ENCODE measurements around the gene NCKAP1. TPM values are rescaled to one million over a fixed set of nuclear protein-coding genes. Genes with fewer than 3 reads are reported as not detected.

Gene NCKAP1
- total RNA-seq, 8 experiments from 2014 or later: 70.3 to 136 (median 86.6) TPM

- H3K27ac ChIP-seq: no peak overlapping the region
- ATAC-seq (replicated peaks in 6 of 8): no peak
- H3K4me3 ChIP-seq: no peak overlapping the region
- in situ Hi-C loops (cut with MboI; ENCODE audit: low pct_unique_long_range_greater_than_20kb in 2 of 9, low sequenced_read_pairs in 9 of 9, unreplicated experiment in 9 of 9): no loop called here
- WGBS, 10 experiments: 63 to 100% (median 86%) methylated on average over 1 to 5 of the region's 5 CpGs; no CpG with 5 or more reads in 1 of the 10 experiments
- peaks cover 2 to 6% of the 10 kb centered on the region in 2 donors for H3K4me1 ChIP-seq (replicated peaks in 1 of 2)
These were observed 117.6 kb downstream of the NCKAP1 start for GRCh38 chr2:182920631-182921056.

- in situ Hi-C loops (cut with MboI; ENCODE audit: low pct_unique_long_range_greater_than_20kb in 2 of 9, low sequenced_read_pairs in 9 of 9, unreplicated experiment in 9 of 9): no loop called here
These were observed 118.2 kb downstream of the NCKAP1 start for GRCh38 chr2:182920089-182920488.

GRCh38 chr2:182918961-182919652, 119.2 kb downstream of the NCKAP1 start:
- Histone ChIP-seq H3K4me1 (replicated peaks in 1 of 2) (peaks cover 6 to 10% of the 10 kb centered on the region in 2 donors), H3K27ac (no peak overlapping the region), H3K4me3 (no peak overlapping the region)
- in situ Hi-C loops (cut with MboI; ENCODE audit: low pct_unique_long_range_greater_than_20kb in 2 of 9, low sequenced_read_pairs in 9 of 9, unreplicated experiment in 9 of 9): no loop called here
- 33 to 100% (median 84%) methylated on average over 1 of the region's 1 CpG; no CpG with 5 or more reads in 2 of the 10 experiments for WGBS, 10 experiments
- ATAC-seq (replicated peaks in 6 of 8): no peak

More at GRCh38 chr2:182920089-182920488, 118.2 kb downstream of the NCKAP1 start:
- Histone ChIP-seq H3K4me3 (no peak overlapping the region), H3K4me1 (replicated peaks in 1 of 2) (peaks cover 6 to 8% of the 10 kb centered on the region in 2 donors), H3K27ac (no peak overlapping the region)
- WGBS, 10 experiments: 49 to 100% (median 96%) methylated on average over 1 to 7 of the region's 7 CpGs; no CpG with 5 or more reads in 1 of the 10 experiments
- ATAC-seq (replicated peaks in 6 of 8): no peak

- H3K4me1 ChIP-seq (replicated peaks in 1 of 2): peaks cover 9 to 16% of the 10 kb centered on the region in 2 donors
- no peak for ATAC-seq (replicated peaks in 6 of 8)
- in situ Hi-C loops (cut with MboI; ENCODE audit: low pct_unique_long_range_greater_than_20kb in 2 of 9, low sequenced_read_pairs in 9 of 9, unreplicated experiment in 9 of 9): no loop called here
- no peak overlapping the region for H3K4me3 ChIP-seq
- no peak overlapping the region for H3K27ac ChIP-seq
These were observed 120.3 kb downstream of the NCKAP1 start for GRCh38 chr2:182917924-182918323.

- no peak overlapping the region for H3K27ac ChIP-seq
- H3K4me1 ChIP-seq (replicated peaks in 1 of 2): peaks cover 17 to 27% of the 10 kb centered on the region in 2 donors
- 83 to 100% (median 94%) methylated on average over 1 to 2 of the region's 2 CpGs; no CpG with 5 or more reads in 1 of the 10 experiments for WGBS, 10 experiments
- in situ Hi-C loops (cut with MboI; ENCODE audit: low pct_unique_long_range_greater_than_20kb in 2 of 9, low sequenced_read_pairs in 9 of 9, unreplicated experiment in 9 of 9): no loop called here
- H3K4me3 ChIP-seq: no peak overlapping the region
- ATAC-seq (replicated peaks in 6 of 8): no peak
These were observed 121.8 kb downstream of the NCKAP1 start for GRCh38 chr2:182916417-182916816.

GRCh38 chr2:182915369-182916326, 122.6 kb downstream of the NCKAP1 start:
- peak; percentile 86 to 99 (median 98) for ATAC-seq (replicated peaks in 6 of 8)
- Histone ChIP-seq H3K27ac (peak overlapping the region in 1 of 2 donors; percentile 6), H3K4me3 (peak overlapping the region in 1 of 5 donors; percentile 3), H3K4me1 (replicated peaks in 1 of 2) (peaks cover 17 to 27% of the 10 kb centered on the region in 2 donors)
- WGBS, 10 experiments: 60 to 100% (median 82%) methylated on average over 1 to 4 of the region's 6 CpGs; no CpG with 5 or more reads in 2 of the 10 experiments
- in situ Hi-C loops (cut with MboI; ENCODE audit: low pct_unique_long_range_greater_than_20kb in 2 of 9, low sequenced_read_pairs in 9 of 9, unreplicated experiment in 9 of 9): no loop called here

- ATAC-seq (replicated peaks in 6 of 8): no peak
- WGBS, 10 experiments: 50 to 100% (median 72%) methylated on average over 1 of the region's 1 CpG; no CpG with 5 or more reads in 4 of the 10 experiments
- in situ Hi-C loops (cut with MboI; ENCODE audit: low pct_unique_long_range_greater_than_20kb in 2 of 9, low sequenced_read_pairs in 9 of 9, unreplicated experiment in 9 of 9): no loop called here
- H3K4me1 ChIP-seq (replicated peaks in 1 of 2): peaks cover 17 to 27% of the 10 kb centered on the region in 2 donors
- no peak overlapping the region for H3K27ac ChIP-seq
- H3K4me3 ChIP-seq: no peak overlapping the region
These were observed 123.4 kb downstream of the NCKAP1 start for GRCh38 chr2:182914852-182915251.

GRCh38 chr2:182913064-182913463, 125.2 kb downstream of the NCKAP1 start:
- H3K4me3 ChIP-seq: no peak overlapping the region
- peaks cover 17 to 27% of the 10 kb centered on the region in 2 donors for H3K4me1 ChIP-seq (replicated peaks in 1 of 2)
- no peak for ATAC-seq (replicated peaks in 6 of 8)
- WGBS, 10 experiments: 71 to 100% (median 88%) methylated on average over 1 of the region's 1 CpG; no CpG with 5 or more reads in 6 of the 10 experiments
- in situ Hi-C loops (cut with MboI; ENCODE audit: low pct_unique_long_range_greater_than_20kb in 2 of 9, low sequenced_read_pairs in 9 of 9, unreplicated experiment in 9 of 9): no loop called here
- no peak overlapping the region for H3K27ac ChIP-seq

GRCh38 chr2:182912518-182912915, 125.7 kb downstream of the NCKAP1 start:
- Histone ChIP-seq H3K4me1 (replicated peaks in 1 of 2) (peaks cover 17 to 27% of the 10 kb centered on the region in 2 donors), H3K4me3 (no peak overlapping the region), H3K27ac (no peak overlapping the region)
- no peak for ATAC-seq (replicated peaks in 6 of 8)
- WGBS, 10 experiments: 18 to 100% (median 73%) methylated on average over 1 to 3 of the region's 3 CpGs; no CpG with 5 or more reads in 1 of the 10 experiments
- in situ Hi-C loops (cut with MboI; ENCODE audit: low pct_unique_long_range_greater_than_20kb in 2 of 9, low sequenced_read_pairs in 9 of 9, unreplicated experiment in 9 of 9): no loop called here

- H3K27ac ChIP-seq: no peak overlapping the region
- H3K4me3 ChIP-seq: no peak overlapping the region
- in situ Hi-C loops (cut with MboI; ENCODE audit: low pct_unique_long_range_greater_than_20kb in 2 of 9, low sequenced_read_pairs in 9 of 9, unreplicated experiment in 9 of 9): no loop called here
- WGBS, 10 experiments: 17 to 88% (median 77%) methylated on average over 1 to 2 of the region's 2 CpGs
- H3K4me1 ChIP-seq (replicated peaks in 1 of 2): peaks cover 17 to 27% of the 10 kb centered on the region in 2 donors
- ATAC-seq (replicated peaks in 6 of 8): no peak
These were observed 126.3 kb downstream of the NCKAP1 start for GRCh38 chr2:182911813-182912517.

GRCh38 chr2:182910965-182911364, 127.3 kb downstream of the NCKAP1 start:
- 78 to 100% (median 100%) methylated on average over 1 of the region's 1 CpG; no CpG with 5 or more reads in 6 of the 10 experiments for WGBS, 10 experiments
- Histone ChIP-seq H3K27ac (no peak overlapping the region), H3K4me3 (no peak overlapping the region), H3K4me1 (replicated peaks in 1 of 2) (peaks cover 14 to 27% of the 10 kb centered on the region in 2 donors)
- no peak for ATAC-seq (replicated peaks in 6 of 8)
- in situ Hi-C loops (cut with MboI; ENCODE audit: low pct_unique_long_range_greater_than_20kb in 2 of 9, low sequenced_read_pairs in 9 of 9, unreplicated experiment in 9 of 9): no loop called here

GRCh38 chr2:182907081-182907830, 131.0 kb downstream of the NCKAP1 start:
- ATAC-seq (replicated peaks in 6 of 8): no peak
- WGBS, 10 experiments: 23 to 75% (median 38%) methylated on average over 2 to 7 of the region's 7 CpGs
- no peak overlapping the region for H3K4me3 ChIP-seq
- H3K27ac ChIP-seq: no peak overlapping the region
- peaks cover 2 to 5% of the 10 kb centered on the region in 2 donors for H3K4me1 ChIP-seq (replicated peaks in 1 of 2)
- in situ Hi-C loops (cut with MboI; ENCODE audit: low pct_unique_long_range_greater_than_20kb in 2 of 9, low sequenced_read_pairs in 9 of 9, unreplicated experiment in 9 of 9): no loop called here
